C1 segment of cervical spinal cord (tissue), 14 donors: ENCODE measurements around the gene PPP1R13B.

Experiments
- DNase-seq, 14 donors: peaks; one replicate each; lab custom pipeline; 2025; lab: John Stamatoyannopoulos, UW

PPP1R13B gene

GRCh38 chr14:103746701-103747100, 100.7 kb downstream of the PPP1R13B start:
- DNase-seq = no peak

- DNase-seq = no peak
Observed at GRCh38 chr14:103745424-103745823, 102.0 kb downstream of the PPP1R13B start.

GRCh38 chr14:103744621-103745395, 102.6 kb downstream of the PPP1R13B start:
- DNase-seq = peak in 1 of 14 donors; percentile 77

DNA sequence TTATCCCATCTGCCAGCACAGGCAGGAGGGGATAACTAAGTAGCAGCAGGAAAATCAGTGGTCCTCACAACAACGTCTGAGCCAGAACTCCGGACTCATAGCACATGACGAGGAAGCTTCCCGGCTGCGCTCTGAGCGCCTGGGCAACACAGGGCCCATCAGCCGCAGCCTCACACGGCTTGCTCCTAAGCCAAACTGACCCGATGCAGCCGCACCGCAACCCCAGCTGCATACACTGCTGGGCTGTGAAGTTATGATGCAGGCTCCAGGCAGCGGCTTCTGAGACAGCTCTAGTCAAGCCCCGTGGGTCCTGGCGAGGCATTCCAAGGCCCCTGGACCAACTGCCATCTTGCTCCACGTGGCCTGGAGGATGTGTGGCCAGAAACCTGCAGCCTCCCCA, 103.7 kb downstream of the PPP1R13B start:
- DNase-seq = no peak

DNA sequence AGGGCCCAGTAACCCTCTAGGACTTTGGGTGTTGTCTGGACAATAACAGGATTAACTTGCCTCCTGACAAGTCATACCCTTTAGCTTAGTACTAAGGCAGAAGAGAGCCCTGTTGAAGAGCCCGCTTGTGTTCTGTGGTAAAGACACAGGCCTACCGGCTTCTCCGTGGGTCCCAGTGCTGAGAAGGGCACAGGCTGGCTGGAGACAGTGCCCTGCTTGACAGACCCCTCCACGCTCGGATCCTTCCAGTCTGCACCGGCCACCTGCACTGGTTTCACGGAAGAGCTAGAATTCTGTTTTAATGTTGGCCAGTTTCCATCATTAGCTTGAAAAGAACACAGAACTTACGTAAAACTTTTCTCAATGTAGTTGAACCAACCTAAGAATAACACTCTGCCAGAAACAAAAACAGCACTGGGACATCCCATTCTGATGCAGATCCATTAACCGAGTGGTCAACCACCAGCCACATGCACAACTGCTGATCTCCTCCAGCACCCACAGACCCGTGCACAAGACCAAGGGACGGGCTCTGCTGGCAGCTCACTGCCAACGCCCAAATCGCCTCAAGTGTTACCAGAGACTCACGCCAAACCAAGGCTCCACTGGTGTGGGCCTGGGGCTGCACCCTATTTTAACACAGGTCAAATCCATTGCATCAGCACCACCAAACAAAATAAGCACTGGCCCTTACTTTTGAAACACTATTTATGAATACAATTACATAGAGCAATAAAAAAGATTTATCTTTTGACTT, 104.7 kb downstream of the PPP1R13B start:
- no peak for DNase-seq

DNA sequence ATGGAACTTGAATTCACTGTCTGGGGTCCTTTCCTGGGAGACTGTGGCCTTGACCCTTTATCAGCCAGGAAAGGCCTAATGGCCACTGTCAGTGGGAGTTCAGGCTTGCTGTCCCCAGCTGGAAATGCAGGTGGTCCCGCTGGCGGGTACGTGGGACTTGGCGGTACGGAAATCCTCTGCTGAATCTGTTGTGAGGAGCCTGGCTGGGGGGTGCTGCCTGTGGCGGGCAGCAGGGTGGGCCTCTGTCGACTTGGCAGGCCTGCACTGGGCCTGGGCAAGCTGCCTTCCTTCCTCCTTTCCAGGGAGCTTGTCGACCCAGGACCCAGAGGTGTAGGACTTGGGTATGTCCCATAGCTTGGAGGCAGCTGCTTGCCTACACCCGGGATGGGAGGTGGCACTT, 105.5 kb downstream of the PPP1R13B start:
- no peak for DNase-seq

GRCh38 chr14:103740991-103741689, 106.2 kb downstream of the PPP1R13B start:
- no peak for DNase-seq

DNA sequence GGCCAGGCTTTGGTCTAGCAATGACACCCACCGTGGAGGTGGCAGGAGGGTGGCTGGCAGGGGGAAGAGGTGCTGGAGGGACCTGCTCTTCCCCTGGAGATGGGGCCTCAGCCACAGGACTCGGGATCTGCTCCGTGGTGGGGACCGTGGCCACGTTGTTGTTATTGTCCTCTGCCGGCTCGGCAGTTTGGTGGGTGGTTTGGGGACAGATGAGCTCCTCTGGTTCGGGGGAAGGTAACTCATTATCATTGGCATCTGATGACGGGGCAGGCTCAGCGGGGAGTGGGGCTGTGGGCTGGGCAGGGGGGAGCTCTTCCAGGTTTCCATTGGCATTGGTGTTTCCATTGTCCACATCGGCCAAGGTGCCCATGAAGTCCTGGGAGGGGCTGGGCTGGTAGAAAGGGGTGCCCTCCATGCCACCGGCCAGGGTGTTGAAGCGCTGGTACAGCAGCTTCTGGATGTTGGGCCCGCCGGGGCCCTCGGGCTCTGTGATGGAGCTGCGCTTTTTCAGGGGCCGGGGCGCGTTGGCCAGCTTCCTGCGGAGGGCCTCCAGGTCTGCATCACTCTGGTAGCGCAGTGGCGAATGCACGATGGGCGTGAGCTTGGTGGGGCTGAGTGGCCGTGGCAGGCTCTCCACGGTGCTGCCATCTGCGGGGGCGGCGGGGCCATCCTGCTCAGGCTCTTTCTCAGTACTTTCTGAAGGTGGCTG, 107.4 kb downstream of the PPP1R13B start:
- DNase-seq = no peak

GRCh38 chr14:103739466-103739792, 107.9 kb downstream of the PPP1R13B start:
- no peak for DNase-seq

- peak in 3 of 14 donors; percentile 35 to 72 (median 46) for DNase-seq
Observed at GRCh38 chr14:103738701-103739451, 108.5 kb downstream of the PPP1R13B start.

DNA sequence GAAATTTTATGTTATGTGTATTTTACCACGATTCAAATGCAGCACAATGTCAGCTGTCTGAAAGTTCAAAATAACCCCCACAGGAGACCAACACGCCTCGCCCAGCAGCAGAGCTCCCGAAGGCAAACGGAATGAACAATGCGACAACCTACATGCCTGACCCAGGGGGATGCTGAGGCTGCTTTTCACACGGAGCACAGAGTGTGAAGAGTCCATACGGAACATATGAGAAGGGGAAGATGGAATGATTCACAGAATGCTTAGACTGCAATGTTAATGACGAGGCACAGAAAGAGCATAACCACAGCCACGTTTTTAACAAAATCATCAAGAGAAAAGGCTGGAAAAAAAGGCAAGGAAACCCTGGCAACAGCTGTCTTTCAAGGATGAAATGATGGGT, 109.2 kb downstream of the PPP1R13B start:
- no peak for DNase-seq

DNA sequence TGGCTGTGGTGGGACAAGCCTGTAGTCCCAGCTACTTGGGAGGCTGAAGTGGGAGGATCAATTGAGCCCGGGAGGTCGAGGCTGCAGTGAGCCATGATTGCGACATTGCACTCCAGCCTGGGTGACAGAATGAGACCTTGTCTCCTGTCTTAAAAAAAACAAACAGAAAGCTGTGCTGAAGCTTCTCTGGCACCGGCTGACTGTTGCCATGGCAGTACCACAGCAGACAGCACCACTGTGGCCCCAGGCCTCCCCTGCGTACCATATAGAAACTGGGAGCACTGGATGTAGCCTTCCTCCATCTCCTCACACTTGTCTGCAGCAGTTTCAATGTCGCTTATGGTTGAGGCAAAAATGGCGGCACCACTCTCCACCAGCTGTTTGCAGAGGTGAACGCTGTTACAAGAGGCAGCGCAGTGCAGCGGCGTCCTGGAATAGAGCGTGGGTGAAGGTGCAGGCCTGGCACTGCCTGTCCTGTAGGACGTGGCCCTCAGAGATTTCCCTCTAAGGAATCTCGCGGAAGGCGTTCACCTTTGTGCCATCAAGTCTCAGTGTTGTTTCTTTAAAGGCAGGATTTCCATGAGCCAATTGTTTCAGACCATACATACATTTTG, 109.8 kb downstream of the PPP1R13B start:
- no peak for DNase-seq

DNA sequence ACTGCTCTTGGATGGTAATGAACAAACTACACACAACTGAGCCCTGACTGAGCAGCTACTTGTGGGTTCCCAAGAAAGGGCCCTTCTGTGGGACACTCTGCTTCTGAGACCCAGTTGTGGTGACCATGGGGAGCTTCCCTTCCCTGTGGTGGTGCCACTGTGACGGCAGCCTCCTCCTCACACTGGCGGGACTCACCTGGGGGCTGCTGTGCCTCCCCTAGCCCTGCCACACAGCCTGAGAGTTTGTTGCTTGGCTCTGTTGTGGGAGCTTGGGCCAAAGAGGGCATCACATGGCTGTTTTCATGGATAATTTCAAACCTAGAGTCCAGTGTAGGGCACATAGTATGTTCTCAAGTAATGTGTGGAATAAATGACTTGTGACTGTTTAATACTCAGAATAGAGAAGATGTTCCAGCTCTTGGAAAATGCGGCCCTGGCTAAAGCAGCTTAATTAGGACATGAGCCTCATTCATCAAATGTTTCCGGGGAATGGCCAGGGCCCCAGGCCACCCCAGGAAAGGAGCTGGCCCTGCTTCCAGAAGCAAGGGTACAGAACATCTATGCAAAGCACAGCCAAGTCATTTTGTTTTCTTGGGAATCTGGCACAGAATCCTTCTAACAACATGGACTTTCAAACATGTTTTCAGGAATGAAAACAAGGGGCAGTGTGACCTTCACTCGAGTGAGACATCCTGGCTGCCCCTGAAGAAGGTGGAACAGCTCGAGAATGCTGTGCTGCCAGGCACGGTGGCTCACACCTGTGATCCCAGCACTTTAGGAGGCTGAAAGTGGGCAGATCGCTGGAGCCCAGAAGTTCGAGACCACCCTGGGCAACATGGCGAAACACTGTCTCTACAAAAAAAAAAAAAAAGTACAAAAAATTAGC, 110.6 kb downstream of the PPP1R13B start:
- peak in 6 of 14 donors; percentile 43 to 65 (median 52) for DNase-seq

- no peak for DNase-seq
Observed at GRCh38 chr14:103735815-103736545, 111.4 kb downstream of the PPP1R13B start.

DNA sequence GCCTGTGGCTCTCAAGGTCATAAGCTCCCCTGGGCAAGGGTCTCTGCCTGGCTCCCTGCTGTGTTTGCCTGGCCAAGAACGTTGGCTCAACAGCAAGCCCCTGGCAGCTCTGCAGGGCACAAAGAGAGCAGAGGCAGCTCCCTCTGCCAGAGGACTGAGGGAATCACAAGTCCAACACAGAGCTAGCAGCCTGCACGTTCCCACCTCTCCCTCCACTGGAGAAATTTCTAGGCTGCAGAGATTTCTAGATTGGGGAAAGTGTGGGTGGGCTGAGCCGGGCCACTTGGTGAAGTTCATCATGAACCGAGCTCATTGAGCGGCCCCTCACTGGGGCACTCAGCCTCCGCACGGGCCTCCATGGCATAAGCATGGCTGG, 111.9 kb downstream of the PPP1R13B start:
- DNase-seq = peak in 3 of 14 donors; percentile 49 to 65 (median 63)

GRCh38 chr14:103735022-103735421, 112.4 kb downstream of the PPP1R13B start:
- DNase-seq = peak in 1 of 14 donors; percentile 65

DNA sequence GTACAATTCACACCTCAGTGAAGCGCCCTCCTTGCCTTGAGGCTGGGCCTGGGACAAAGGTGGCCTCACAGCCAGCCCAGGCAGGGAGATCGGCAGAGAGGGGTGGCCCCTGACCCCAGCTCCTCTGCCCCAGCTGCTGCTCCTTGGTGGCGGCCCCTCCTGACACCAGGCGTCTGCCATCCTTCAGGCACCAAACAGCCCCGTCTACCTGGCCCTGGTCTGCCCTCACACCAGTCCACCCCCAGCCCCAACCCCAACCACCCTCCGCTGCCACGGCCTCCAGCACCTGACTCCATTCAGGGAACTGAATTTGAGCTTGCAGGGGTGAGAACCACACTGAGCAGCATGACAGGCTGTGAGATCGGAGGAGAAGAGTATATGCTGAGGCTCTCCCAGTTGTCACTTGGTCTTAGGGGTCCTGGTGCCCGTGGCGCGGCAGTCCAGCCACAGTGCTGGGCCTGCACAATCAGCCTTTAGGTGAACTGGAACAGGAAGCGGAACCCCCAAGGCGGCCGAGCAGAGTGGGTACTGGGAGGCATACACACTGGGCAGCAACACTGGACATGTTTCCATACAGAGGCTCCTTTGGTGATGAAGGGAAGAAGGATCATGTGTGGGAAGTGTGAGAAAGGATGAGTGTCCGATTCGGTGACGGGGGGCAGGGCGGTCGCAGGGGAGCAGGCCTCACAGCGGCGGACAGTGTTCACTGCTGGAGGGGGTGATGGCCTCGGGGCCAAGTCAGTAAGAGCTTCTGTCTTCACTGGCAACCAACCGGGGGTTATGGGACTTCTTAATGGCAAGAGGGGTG, 113.1 kb downstream of the PPP1R13B start:
- DNase-seq = no peak

- DNase-seq = no peak
Observed at GRCh38 chr14:103733651-103734050, 113.7 kb downstream of the PPP1R13B start.
